H54 (cell line): ENCODE results near the gene CALN1.

Experiments used
- DNase-seq: peaks from one replicate; pipeline ENCODE4 v3.0.0; 2011; ENCODE audit warnings: low spot score, mixed read lengths; ENCODE audit not compliant: insufficient read length
- FAIRE-seq: peaks from 3 replicates; lab custom pipeline; 2011; peaks lifted over from hg19 to GRCh38; lab: Jason Lieb, UNC
- POLR2A ChIP-seq: IDR thresholded peaks from 2 replicates; pipeline ENCODE4 v1.6.1; 2011; ENCODE audit warnings: low read depth, mild to moderate bottlenecking, low read length

Gene CALN1

DNA sequence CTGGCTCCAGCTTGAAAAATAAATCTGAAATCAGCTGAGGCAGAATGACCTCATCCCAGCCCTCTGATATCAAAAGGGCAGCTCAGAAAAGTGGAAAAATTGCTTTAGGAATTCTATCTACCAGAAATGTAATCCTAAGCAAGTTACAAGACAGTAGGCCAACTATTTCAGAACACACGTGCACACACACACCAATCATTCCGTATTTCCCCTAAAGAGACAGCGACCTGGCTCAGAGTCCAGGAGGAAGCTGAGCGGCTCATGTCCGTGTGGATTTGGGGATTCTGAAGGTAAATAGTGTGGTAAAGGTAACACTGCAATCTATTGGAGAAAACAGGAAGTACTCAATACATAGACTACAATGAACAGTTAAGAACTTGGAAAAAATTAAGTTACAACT is 288.2 kb downstream of the CALN1 start:
- no peak for FAIRE-seq
- no peak for DNase-seq
- TF ChIP-seq POLR2A, result no peak

DNA sequence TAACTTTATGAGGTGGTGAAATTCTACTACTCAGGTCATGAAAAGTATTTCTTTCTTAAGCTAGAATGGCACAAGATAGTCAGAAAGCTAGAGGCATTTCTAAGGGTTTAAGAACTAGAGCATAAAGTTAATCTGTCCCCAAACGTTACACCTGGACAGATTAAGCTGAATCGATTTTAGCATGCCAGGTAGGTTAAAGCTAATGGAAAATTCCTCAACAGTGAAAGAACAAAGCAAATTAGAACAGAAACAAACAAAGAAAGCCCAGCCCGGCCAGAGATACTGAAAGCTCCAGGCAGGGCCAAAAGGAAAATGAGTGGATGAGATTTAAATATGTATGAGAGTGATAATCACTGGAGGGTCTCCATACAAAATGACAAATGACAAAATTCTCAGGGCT is 293.8 kb downstream of the CALN1 start:
- no peak for FAIRE-seq
- DNase-seq, result no peak
- TF ChIP-seq POLR2A, result no peak

DNA sequence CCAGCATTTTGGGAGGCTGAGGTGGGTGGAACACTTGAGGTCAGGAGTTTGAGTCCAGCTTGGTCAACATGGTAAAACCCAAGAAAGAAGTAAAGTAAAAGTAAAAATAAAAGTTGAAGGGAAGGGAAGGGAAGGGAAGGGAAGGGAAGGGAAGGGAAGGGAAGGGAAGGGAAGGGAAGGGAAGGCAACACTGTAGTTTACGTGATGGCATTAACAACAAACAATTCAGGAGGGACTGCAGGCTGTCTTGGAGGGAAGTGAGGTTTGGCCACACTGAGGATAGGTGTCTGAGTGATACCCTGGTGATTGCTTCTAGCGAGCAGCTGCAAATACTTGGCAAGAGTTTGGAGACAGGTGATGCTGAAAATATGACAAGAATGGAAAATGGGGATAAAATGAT is 298.0 kb downstream of the CALN1 start:
- FAIRE-seq, result no peak
- TF ChIP-seq POLR2A, result no peak
- no peak for DNase-seq

DNA sequence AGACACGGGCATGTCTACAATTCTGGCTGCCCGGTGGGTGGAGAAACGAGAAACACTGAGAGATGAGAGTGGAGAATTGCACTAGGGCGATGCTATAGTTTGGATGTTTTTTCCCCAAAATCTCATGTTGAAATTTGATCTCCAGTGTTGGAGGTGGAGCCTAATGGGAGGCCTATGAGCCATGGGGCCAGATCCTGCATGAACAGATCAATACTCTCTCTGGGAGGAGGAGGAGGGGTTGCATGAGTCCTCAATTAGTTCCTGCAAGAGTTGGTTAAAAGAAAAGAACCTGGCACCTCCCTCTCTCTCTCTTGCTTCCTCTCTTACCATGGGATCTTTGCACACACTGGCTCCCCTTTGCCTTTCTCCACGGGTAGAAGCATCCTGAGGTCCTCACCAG is 299.1 kb downstream of the CALN1 start:
- no peak for FAIRE-seq
- no peak for TF ChIP-seq POLR2A
- no peak for DNase-seq

DNA sequence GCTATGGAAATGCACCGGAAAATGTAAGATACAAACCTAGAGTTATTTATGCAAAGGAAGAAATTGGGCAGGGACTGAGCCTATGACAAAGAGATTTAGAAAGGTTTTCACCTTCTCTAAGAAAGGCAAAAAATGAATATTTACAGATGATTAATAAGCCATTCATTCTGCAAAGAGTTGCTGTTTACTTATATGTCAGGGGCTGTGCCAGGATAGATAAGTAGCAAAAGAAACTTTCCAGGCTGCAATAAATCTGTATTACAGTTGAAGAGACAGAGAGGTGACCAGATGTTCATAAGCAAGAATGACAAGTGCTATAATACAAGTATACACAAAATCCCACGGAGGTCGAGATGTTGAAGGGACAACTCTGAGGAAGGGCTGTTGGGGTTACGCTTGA is 299.6 kb downstream of the CALN1 start:
- DNase-seq, result no peak
- no peak for TF ChIP-seq POLR2A
- no peak for FAIRE-seq

DNA sequence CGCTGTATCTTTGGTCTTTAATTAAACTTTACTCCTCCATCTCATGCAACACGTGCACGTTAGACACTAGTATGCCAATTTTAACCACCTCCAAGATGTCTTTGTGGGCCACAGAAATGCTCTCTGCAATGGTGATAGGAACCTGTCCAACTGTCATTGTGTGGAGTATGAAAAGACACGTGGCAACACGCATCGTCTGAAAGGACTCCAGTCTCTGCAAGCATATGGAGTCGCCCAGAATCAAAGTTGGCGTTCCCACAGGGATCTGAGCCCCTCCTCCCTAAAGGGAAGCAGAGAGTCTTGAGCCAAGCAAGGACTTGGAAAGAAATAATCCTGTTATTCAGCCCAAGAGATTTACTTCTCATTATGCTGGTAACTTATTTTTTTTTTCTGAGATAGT is 301.1 kb downstream of the CALN1 start:
- no peak for DNase-seq
- no peak for FAIRE-seq
- TF ChIP-seq POLR2A, result no peak

DNA sequence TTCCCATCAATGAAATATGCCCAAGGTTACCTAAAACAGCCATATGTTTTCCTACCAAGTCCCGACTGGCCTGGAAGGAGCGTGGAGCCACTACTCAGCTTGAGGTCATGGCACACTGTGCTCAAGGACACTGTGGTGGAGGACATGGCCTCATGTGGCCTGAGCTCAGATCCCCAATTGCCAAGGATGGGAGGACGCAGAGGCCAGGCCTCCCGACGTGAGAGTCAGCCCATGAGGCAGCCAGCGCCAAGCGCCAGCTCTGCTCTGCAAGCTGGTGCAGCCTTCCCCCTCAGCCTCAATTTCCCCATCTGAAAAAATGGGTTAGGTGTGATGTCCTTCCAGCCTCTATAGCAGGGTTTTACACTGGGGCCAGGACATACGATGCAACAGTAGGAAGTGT is 302.6 kb downstream of the CALN1 start:
- TF ChIP-seq POLR2A, result no peak
- DNase-seq (no peak), FAIRE-seq (no peak)

DNA sequence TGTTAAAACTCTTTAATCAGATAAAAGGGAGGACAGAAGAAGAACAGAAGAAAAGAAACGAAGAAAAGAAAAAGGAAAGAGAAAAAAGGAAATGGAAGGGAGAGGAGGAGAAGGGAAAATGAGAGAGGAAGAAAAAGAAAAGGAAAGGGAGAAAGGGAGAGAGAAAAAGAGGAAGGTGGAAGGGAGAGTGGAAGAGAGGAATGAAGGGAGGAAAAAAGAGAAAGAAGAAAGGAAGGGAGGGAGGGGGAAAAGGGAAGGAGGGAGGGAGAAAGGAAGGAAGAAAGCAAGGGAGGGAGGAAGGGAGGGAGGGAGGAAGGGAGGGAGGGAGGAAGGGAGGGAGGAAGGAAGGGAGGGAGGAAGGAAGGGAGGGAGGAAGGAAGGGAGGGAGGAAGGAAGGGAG is 305.7 kb downstream of the CALN1 start:
- DNase-seq (no peak), FAIRE-seq (no peak)
- no peak for TF ChIP-seq POLR2A

DNA sequence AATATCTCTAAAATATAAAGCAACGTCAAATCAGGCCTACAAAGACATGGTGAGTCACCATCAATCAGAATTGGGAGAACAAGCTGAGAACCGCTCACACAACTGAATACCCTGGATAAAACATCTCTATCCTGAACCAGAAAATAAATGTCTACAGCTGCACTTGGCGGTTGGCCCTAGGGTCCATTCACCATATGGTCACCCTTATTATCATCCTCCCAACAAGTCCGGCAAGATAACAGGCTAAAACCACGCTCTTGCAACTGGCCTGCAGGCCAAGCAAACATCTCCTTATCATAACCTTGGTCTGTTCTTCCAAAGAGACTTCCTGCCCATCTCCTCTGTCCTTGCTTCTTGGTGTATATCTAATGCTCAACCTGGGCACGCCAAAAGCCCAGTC is 310.7 kb downstream of the CALN1 start:
- TF ChIP-seq POLR2A, result no peak
- DNase-seq (no peak), FAIRE-seq (no peak)

DNA sequence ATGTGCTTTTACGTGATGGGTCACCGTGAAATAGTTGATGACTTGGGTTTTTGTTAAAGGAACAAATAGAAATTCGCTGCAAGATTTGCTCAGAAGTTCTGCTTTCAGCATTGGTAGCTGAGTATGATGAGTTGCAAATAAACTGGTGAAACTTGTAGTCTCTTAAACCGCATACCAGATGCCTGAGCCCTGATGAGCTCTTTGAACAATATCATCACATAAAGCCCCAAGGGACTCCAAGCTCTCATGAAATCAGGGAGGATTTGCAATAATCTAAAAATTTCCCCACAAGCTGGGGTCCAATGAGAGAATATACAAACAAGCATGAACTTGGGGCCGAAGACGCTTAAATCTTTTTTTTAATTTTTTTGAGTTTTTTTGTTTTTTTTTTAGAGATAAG is 312.4 kb downstream of the CALN1 start:
- FAIRE-seq, result no peak
- no peak for DNase-seq
- no peak for TF ChIP-seq POLR2A

DNA sequence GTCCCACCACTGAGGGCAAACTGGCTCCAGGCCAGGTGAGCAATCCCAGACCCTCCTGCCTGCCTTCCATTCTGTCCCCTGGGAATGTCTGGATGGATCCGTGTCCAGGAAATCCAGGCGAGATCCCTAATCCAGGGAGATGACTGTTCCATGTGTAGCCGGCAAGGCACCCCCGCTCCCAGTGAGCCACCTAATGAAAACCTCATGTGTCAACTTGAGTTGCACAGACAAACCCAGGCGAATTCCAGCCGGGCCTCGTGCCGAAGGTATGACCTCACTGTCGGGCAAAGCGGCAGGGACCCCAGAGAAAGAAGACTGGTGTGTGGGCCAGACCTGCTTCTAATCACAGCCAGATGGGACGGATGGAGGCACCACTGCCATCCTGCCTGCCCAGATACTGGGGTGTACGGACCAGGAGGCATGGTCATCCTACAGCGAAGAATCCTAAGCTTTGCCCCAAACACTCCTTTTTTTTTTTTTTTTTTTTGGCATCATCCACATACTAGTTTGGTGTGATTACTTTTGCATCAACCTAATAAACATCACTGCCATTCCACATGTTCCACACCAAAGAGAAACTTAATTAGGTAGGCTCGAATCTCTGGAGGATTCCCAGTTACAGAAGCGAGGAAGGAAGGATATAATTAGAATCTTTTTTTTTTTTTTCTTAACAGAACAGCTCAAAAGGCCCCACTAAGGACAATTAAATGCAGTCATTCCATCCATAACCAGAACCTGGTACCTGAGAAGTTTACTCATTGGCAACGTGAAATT is 313.1 kb downstream of the CALN1 start:
- TF ChIP-seq POLR2A, result no peak
- no peak for DNase-seq
- no peak for FAIRE-seq

DNA sequence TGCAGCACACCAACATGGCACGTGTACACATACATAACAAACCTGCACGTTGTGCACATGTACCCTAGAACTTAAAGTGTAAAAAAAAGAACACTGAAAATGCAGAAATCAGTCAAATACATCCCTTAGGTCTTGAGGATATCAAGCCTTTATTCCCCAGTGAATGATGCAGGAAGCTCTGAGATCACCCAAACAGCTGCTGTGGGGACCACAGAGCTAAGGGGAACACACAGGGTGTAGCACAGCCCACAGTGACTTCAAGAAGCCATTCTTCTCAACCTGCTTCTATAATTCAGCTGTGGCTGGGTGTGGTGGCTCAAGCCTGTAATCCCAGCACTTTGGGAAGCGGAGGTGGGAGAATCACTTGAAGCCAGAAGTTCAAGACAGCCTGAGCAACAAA is 314.9 kb downstream of the CALN1 start:
- TF ChIP-seq POLR2A, result no peak
- no peak for FAIRE-seq

DNA sequence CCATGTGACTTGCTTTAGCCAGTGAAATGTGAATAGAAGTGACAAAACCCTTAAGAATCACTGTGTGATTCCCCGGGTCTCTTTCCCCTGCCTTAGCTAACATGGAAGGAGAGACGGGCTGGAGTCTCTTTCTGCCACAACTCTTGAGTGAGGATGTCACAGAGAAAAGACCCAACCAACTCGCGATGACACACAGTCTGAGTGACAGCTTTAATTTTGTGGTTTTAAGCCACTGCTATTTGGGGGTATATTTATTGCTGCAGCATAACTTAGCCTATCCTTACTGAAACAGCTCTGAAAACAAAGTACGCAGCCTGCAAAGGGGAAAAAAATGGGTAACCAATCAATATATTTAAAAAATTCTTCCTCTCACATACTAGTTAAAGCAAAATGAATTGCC is 319.4 kb downstream of the CALN1 start:
- no peak for FAIRE-seq
- no peak for DNase-seq
- TF ChIP-seq POLR2A, result no peak

More for the DNA sequence above, 314.9 kb downstream of the CALN1 start:
- no peak for DNase-seq

DNA sequence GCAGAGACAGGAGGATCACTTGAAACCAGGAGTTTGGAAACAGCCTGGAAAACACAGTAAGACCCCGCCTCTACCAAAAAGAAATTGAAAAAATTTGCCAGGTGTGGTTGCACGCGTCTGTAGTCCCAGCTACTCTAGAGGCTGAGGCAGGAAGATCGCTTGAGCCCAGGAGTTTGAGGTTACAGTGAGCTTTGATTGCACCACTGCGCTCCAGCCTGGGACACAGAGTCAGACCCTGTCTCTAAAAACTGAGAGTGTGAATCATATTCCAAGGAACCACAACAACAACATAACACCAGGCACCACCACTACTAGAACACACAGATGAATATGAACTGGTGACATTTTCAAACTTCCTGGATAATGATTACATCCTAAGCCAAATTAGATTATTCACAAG is 324.2 kb downstream of the CALN1 start:
- no peak for DNase-seq
- FAIRE-seq, result no peak
- TF ChIP-seq POLR2A, result no peak

DNA sequence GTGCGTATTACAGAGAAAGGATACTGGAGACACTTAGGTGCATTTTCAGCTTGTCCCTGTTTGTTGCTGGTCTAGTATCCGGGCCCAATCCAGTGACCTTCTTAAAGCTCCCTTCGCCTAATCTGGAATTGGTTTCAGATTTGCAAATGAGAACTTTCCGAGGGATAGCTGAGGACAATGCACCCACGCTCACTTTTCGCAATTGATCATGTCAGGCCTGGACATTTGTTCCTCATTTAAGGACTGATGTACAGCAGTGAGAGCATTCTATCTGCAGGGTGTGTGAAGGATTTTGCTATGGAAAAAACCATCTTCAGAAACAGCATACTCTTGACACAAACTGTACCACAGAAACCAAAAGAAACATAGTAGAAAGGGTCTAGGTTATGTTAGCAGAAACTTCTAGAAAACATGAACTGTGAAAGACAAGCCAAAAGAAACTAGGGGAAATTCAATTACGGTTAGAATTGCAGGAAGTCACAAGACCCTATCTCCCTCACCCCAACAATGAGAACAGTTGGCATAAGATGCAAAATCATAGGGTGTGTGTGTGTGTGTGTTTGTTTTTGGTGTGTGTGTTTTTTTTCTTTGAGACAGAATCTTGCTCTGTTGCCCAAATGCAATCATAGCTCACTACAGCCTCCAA is 331.1 kb downstream of the CALN1 start:
- DNase-seq (no peak), FAIRE-seq (no peak)
- TF ChIP-seq POLR2A, result no peak

DNA sequence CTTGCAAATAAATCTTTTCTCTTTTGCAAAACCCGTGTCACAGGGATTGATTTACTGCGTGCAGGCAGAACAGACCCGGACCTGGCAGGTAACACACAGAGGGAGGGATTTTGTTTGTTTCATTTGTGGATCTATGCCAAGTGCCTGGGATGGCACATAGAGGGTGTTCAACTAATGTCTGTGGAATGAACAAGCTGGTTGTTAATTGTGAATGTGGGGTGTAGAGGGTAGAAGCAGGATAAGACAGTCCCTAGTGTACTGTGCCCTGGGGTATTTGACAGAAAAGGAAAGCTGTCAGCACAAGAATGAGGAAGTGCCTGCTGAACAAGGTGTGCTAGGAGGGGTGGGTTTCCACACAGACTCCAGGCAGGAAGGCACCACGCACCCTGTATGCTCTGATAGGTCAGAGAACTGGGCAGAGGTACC is 331.8 kb downstream of the CALN1 start:
- DNase-seq (no peak), FAIRE-seq (no peak)
- TF ChIP-seq POLR2A, result no peak
